Naive thymus-derived CD4-positive, alpha-beta T cell (primary cell): ENCODE data around the gene RNF144A. TPM values are rescaled to one million over a fixed set of nuclear protein-coding genes. Genes with fewer than 3 reads are reported as not detected.

Experiments used
- ATAC-seq: fragments of 150-1000 bp; cut with Tn5 transposase; 2 replicates; pipeline ENCODE4 v1.10.0; 2021; ENCODE audit warnings: mild to moderate bottlenecking, moderate library complexity
- CTCF ChIA-PET: fragments of 350-600 bp; sonication (Branson Sonifier 250); formaldehyde crosslinking; loops from one replicate; lab custom pipeline; 2021; ENCODE audit warnings: antibody characterized with exemption; lab: Charles Lee
- POLR2A ChIA-PET: fragments of 350-600 bp; sonication (Branson Sonifier 250); formaldehyde crosslinking; loops from one replicate; lab custom pipeline; 2021; ENCODE audit warnings: antibody characterized with exemption, inconsistent platforms; lab: Charles Lee
- DNase-seq, 9 donors: peaks; one replicate each; pipeline versions ENCODE4 v3.0.0 to v3.0.0-alpha.2; 2020 to 2022; ENCODE audit warnings: mixed read lengths in 1 of 9
- H3K27ac ChIP-seq: one replicate; pipeline ENCODE4 v1.7.0; 2013; ENCODE audit warnings: mild to moderate bottlenecking, low read depth, low read length, moderate library complexity
- H3K27me3 ChIP-seq, 2 donors: one replicate each; pipeline ENCODE4 v1.7.0; 2013; ENCODE audit warnings: low read length in 2 of 2, mild to moderate bottlenecking in 2 of 2, moderate library complexity in 2 of 2; ENCODE audit not compliant: control insufficient read depth in 2 of 2, insufficient read depth in 2 of 2
- H3K36me3 ChIP-seq, 3 experiments: 1 replicate in 2 of 3; 2 replicates in 1 of 3; pipeline ENCODE4 v1.7.0; 2013; ENCODE audit warnings: low read length in 3 of 3, mild to moderate bottlenecking in 3 of 3, moderate library complexity in 1 of 3; ENCODE audit not compliant: insufficient read depth in 3 of 3, control insufficient read depth in 2 of 3
- H3K4me1 ChIP-seq, 2 donors: one replicate each; pipeline ENCODE4 v1.7.0; 2013; ENCODE audit warnings: low read length in 2 of 2, mild to moderate bottlenecking in 2 of 2, moderate library complexity in 1 of 2; ENCODE audit not compliant: control insufficient read depth in 2 of 2, insufficient read depth in 2 of 2
- H3K4me3 ChIP-seq: 2 replicates; pipeline ENCODE4 v1.7.0; 2013; ENCODE audit warnings: mild to moderate bottlenecking, low read length
- H3K9me3 ChIP-seq, 3 experiments: 1 replicate in 2 of 3; 2 replicates in 1 of 3; pipeline ENCODE4 v1.7.0; 2013; ENCODE audit warnings: low read length in 3 of 3; ENCODE audit not compliant: control insufficient read depth in 2 of 3
- H3K27ac Mint-ChIP-seq, 9 donors: one replicate each; pipeline ENCODE4 v1.8.0; 2020 to 2022; ENCODE audit warnings: mixed read lengths in 9 of 9, mild to moderate bottlenecking in 8 of 9, moderate library complexity in 5 of 9, inconsistent platforms in 2 of 9
- H3K27me3 Mint-ChIP-seq, 5 donors: one replicate each; pipeline ENCODE4 v1.8.0; 2021 to 2022; ENCODE audit warnings: mixed read lengths in 5 of 5, mild to moderate bottlenecking in 1 of 5
- H3K36me3 Mint-ChIP-seq, 5 donors: one replicate each; pipeline ENCODE4 v1.8.0; 2020 to 2022; ENCODE audit warnings: mixed read lengths in 5 of 5, mild to moderate bottlenecking in 3 of 5, inconsistent platforms in 1 of 5
- H3K4me1 Mint-ChIP-seq, 7 donors: one replicate each; pipeline ENCODE4 v1.8.0; 2020 to 2022; ENCODE audit warnings: mixed read lengths in 7 of 7, mild to moderate bottlenecking in 3 of 7, inconsistent platforms in 1 of 7
- H3K4me3 Mint-ChIP-seq, 10 donors: one replicate each; pipeline ENCODE4 v1.8.0; 2020 to 2022; ENCODE audit warnings: mild to moderate bottlenecking in 10 of 10, mixed read lengths in 10 of 10, moderate library complexity in 6 of 10, inconsistent platforms in 2 of 10
- H3K9me3 Mint-ChIP-seq, 11 donors: one replicate each; pipeline ENCODE4 v1.8.0; 2020 to 2022; ENCODE audit warnings: mixed read lengths in 11 of 11, mild to moderate bottlenecking in 4 of 11, inconsistent platforms in 1 of 11, moderate library complexity in 1 of 11
- intact Hi-C, 2 donors: fragments of 100-400 bp; cut with micrococcal nuclease; formaldehyde crosslinking; loops; one replicate each; pipeline ENCODE4 v1.15.1; 2023
- polyA plus RNA-seq, 2 donors: library from polyadenylated mRNA; unstranded; fragments of 300-500 nt; fragmentation: Illumina TruSeq; gene quantifications; one replicate each; pipeline ENCODE4 v1.2.3, GENCODE V29; 2021
- total RNA-seq, 6 experiments: library from RNA in 5 of 6; stranded (reverse) in 5 of 6; gene quantifications; 1 replicate in 5 of 6; 2 replicates in 1 of 6; pipeline ENCODE4 v1.2.3 and lab custom pipeline; 2021 to 2026

RNF144A gene
- total and polyA plus RNA-seq, 7 experiments from 2014 or later: 21.2 to 74.4 (median 56.3) TPM

DNA sequence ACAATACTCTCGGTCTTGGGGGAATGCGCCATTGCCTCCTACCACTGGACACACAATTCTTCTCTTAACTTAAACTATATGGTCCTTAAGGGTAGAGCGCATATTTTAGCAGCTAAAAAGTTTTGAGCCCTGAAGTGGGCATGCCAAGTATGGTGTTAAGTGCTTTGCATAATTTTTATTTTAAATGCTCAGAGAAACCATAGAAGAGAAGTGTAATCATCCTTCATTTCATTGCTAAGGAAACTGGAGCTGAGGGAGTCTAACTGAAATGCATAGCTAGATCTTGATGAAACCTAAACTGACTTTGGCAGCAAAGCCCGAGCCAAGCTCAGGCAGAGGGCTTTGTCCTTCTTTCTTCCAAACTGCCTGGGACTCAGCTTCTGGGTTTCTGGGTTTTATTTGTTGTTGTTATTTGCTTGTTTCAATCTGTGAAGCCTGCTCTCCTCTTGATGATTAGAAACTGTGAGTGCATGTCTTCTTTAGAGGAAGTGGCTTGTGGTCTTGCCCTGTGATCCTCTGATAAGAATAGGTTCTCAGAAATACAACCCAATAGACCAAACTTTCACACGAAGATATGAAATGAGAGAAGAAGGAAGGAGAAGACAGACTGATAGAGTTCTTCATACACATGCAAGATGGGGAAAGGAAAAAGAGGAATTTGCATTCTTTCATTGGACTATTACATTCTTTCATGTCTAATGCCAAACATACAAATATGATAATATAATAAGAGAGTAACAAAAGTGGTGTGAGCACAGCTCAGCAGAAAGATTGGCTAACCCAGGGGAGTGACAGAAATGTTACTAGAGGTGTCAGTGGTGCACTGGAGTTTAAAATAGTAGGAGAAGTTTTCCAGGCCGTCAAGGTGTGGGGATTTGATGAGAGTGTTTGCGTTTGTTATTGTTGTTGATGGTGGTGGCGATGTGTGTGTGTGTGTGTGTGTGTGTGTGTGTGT, 7.5 kb upstream of the RNF144A start:
- Mint-ChIP-seq H3K27ac (peak overlapping the region; percentile 85 to 99 (median 92)), H3K9me3 (peaks cover 0 to 8% (median 0%) of the 10 kb centered on the region in 11 donors), H3K4me1 (peaks cover 61 to 97% (median 93%) of the 10 kb centered on the region in 7 donors), H3K4me3 (peak overlapping the region; percentile 68 to 85 (median 80)), H3K36me3 (peaks cover 0 to 78% (median 0%) of the 10 kb centered on the region in 5 donors), H3K27me3 (peaks cover 0 to 12% (median 0%) of the 10 kb centered on the region in 5 donors)
- no peaks in the 10 kb centered on the region for H3K9me3 ChIP-seq
- ATAC-seq: peak; percentile 84
- ChIA-PET POLR2A (interaction anchor here (0.7 to 9.1 kb wide), 12 partner anchors 10 to 1773 kb away, joined by 3 to 81 read pairs (median 6); partner anchors contain the start of genes CMPK2, ID2, RNF144A and RSAD2), CTCF (interaction anchor here (0.7 to 2.8 kb wide), 6 partner anchors 11 to 104 kb away, joined by 3 to 19 read pairs (median 4); no protein-coding TSS in a partner anchor)
- intact Hi-C loops: loop anchor here (1.0 to 10.0 kb wide), 7 partner anchors 8 to 1773 kb away; partner anchors contain the start of genes ID2 (in 2 of the 2), RNF144A (in 2 of the 2), RSAD2 (in 2 of the 2) and CMPK2 (in 1 of the 2)
- no peaks in the 10 kb centered on the region for H3K36me3 ChIP-seq
- H3K4me1 ChIP-seq: peaks cover 58 to 94% of the 10 kb centered on the region in 2 donors
- peak overlapping the region; percentile 85 for H3K27ac ChIP-seq
- no peaks in the 10 kb centered on the region for H3K27me3 ChIP-seq
- DNase-seq: peak in 7 of 9 donors; percentile 70 to 84 (median 80)
- H3K4me3 ChIP-seq: peak overlapping the region; percentile 17

- peaks cover 0 to 77% (median 0%) of the 10 kb centered on the region in 5 donors for H3K36me3 Mint-ChIP-seq
- ATAC-seq: no peak
- H3K27me3 ChIP-seq: no peaks in the 10 kb centered on the region
- peak overlapping the region; percentile 62 to 99 (median 92) for H3K27ac Mint-ChIP-seq
- DNase-seq: no peak
- POLR2A ChIA-PET: interaction anchor here (0.6 to 9.1 kb wide), 8 partner anchors 8 to 1770 kb away, joined by 3 to 81 read pairs (median 6); partner anchors contain the start of genes CMPK2, ID2, RNF144A and RSAD2
- H3K4me3 Mint-ChIP-seq: peak overlapping the region; percentile 56 to 81 (median 73)
- intact Hi-C loops: loop anchor here (5.0 to 10.0 kb wide), 2 partner anchors 523 to 1771 kb away; partner anchors contain the start of gene ID2 (in 2 of the 2)
- H3K4me1 Mint-ChIP-seq: peaks cover 56 to 100% (median 97%) of the 10 kb centered on the region in 7 donors
- H3K36me3 ChIP-seq: no peaks in the 10 kb centered on the region
- peak overlapping the region; percentile 17 for H3K4me3 ChIP-seq
- peaks cover 0 to 24% (median 0%) of the 10 kb centered on the region in 5 donors for H3K27me3 Mint-ChIP-seq
- H3K9me3 ChIP-seq: no peaks in the 10 kb centered on the region
- H3K9me3 Mint-ChIP-seq: peaks cover 0 to 8% (median 0%) of the 10 kb centered on the region in 11 donors
- H3K4me1 ChIP-seq: peaks cover 58 to 95% of the 10 kb centered on the region in 2 donors
- CTCF ChIA-PET: interaction anchor here (0.6 to 2.8 kb wide), 4 partner anchors 10 to 34 kb away, joined by 3 to 19 read pairs (median 6); partner anchors contain the start of gene RSAD2
- H3K27ac ChIP-seq: peak overlapping the region; percentile 85
Measured at GRCh38 chr2:6911721-6912120, 5.5 kb upstream of the RNF144A start.

DNA sequence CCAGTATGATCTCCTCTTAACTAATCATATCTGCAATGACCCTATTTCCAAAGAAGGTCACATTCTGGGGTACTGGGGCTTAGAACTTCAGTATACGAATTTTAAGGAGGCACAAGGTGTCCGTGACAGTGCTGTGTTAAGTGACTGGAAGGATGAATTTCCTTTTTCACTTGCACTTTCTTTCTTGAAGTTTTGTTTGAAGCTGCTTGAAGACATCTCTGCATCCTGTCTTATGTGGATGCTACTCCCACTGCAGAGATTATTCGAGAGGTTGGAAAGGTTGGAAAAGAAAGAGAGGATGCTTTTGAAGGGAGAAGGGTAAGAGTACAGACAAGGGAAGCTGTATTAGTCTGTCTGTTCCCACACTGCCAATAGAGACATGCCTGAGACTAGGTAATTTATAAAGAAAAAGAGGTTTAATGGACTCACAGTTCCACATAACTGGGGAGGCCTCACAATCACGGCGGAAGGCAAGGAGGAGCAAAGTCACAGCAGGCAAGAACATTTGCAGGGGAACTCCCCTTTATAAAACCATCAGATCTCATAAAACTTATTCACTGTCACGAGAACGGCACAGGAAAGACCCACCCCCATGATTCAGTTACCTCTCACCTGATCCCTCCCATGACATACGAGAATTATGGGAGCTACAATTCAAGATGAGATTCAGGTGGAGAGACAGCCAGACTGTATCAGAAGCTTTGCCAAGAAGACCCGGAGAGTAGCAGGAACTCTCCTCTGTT, 3.6 kb upstream of the RNF144A start:
- Histone ChIP-seq H3K27ac (peak overlapping the region; percentile 85), H3K9me3 (no peaks in the 10 kb centered on the region), H3K36me3 (peaks cover 0 to 3% (median 0%) of the 10 kb centered on the region in 3 experiments), H3K4me1 (peaks cover 49 to 80% of the 10 kb centered on the region in 2 donors), H3K27me3 (no peaks in the 10 kb centered on the region), H3K4me3 (peak overlapping the region; percentile 19)
- Mint-ChIP-seq H3K4me3 (peak overlapping the region; percentile 68 to 88 (median 80)), H3K9me3 (peaks cover 0 to 1% (median 0%) of the 10 kb centered on the region in 11 donors), H3K4me1 (peaks cover 46 to 84% (median 79%) of the 10 kb centered on the region in 7 donors), H3K36me3 (peaks cover 0 to 58% (median under 1%) of the 10 kb centered on the region in 5 donors), H3K27ac (peak overlapping the region; percentile 84 to 99 (median 93)), H3K27me3 (peaks cover 0 to 24% (median 0%) of the 10 kb centered on the region in 5 donors)
- intact Hi-C loops: loop anchor here (1.0 to 10.0 kb wide), 3 partner anchors 16 to 1769 kb away; partner anchors contain the start of gene ID2 (in 2 of the 2)
- CTCF ChIA-PET: interaction anchor here (1.2 to 2.0 kb wide), 5 partner anchors 16 to 131 kb away, joined by 3 to 8 read pairs (median 4); no protein-coding TSS in a partner anchor
- POLR2A ChIA-PET: interaction anchor here (0.6 to 9.1 kb wide), 11 partner anchors 9 to 152 kb away, joined by 3 to 70 read pairs (median 4); partner anchors contain the start of gene RSAD2
- DNase-seq (peak in 8 of 9 donors; percentile 39 to 85 (median 74)), ATAC-seq (peak; percentile 33)

DNA sequence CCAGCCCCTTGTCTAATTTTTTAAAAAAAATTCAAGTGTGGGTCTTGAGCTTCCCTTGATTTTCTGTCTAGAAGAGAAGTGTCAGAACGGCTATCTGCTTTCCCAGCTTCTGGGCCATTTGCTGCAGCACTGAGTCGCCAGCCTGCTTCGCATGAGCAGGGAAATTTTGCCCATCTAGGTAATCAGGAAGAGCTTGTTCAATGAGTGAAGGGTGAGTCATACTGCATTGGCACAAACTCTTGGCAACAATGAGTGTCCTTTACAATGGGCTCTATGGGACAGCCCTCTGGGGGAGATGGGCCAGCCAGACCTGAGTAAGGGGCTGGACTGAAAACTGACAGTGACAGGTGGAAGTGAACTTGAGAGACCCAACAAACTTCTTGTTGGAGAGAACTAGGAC, 2.4 kb upstream of the RNF144A start:
- DNase-seq: peak in 1 of 9 donors; percentile 20
- Mint-ChIP-seq H3K4me1 (peaks cover 45 to 84% (median 79%) of the 10 kb centered on the region in 7 donors), H3K27me3 (peaks cover 0 to 26% (median 0%) of the 10 kb centered on the region in 5 donors), H3K9me3 (peaks cover 0 to 12% (median 2%) of the 10 kb centered on the region in 11 donors), H3K27ac (peak overlapping the region; percentile 74 to 99 (median 93)), H3K4me3 (peak overlapping the region; percentile 29 to 80 (median 62)), H3K36me3 (peaks cover 0 to 59% (median 10%) of the 10 kb centered on the region in 5 donors)
- no peaks in the 10 kb centered on the region for H3K27me3 ChIP-seq
- H3K9me3 ChIP-seq: no peaks in the 10 kb centered on the region
- no peak overlapping the region for H3K4me3 ChIP-seq
- POLR2A ChIA-PET: interaction anchor here (1.4 to 9.1 kb wide), 5 partner anchors 10 to 144 kb away, joined by 3 to 70 read pairs (median 9); partner anchors contain the start of gene RSAD2
- CTCF ChIA-PET: interaction anchor here (0.6 to 5.0 kb wide), 4 partner anchors 14 to 99 kb away, joined by 3 to 39 read pairs (median 3); no protein-coding TSS in a partner anchor
- no peak for ATAC-seq
- H3K36me3 ChIP-seq: peaks cover 0 to 3% (median 0%) of the 10 kb centered on the region in 3 experiments
- peaks cover 49 to 83% of the 10 kb centered on the region in 2 donors for H3K4me1 ChIP-seq
- intact Hi-C loops: loop anchor here (5.0 to 10.0 kb wide), 3 partner anchors 127 to 1767 kb away; partner anchors contain the start of gene ID2 (in 2 of the 2)
- peak overlapping the region; percentile 85 for H3K27ac ChIP-seq

- ChIA-PET POLR2A (interaction anchor here (0.7 to 9.1 kb wide), 9 partner anchors 7 to 143 kb away, joined by 3 to 81 read pairs (median 4); partner anchors contain the start of gene RSAD2), CTCF (interaction anchor here (0.6 to 5.0 kb wide), 8 partner anchors 8 to 130 kb away, joined by 3 to 39 read pairs (median 4); no protein-coding TSS in a partner anchor)
- Mint-ChIP-seq H3K4me3 (peak overlapping the region; percentile 32 to 80 (median 50)), H3K27me3 (peaks cover 0 to 26% (median 0%) of the 10 kb centered on the region in 5 donors), H3K9me3 (peaks cover 0 to 12% (median 2%) of the 10 kb centered on the region in 11 donors), H3K4me1 (peaks cover 41 to 84% (median 79%) of the 10 kb centered on the region in 7 donors), H3K27ac (peak overlapping the region; percentile 3 to 99 (median 93)), H3K36me3 (peaks cover 0 to 58% (median 10%) of the 10 kb centered on the region in 5 donors)
- DNase-seq (no peak), ATAC-seq (no peak)
- Histone ChIP-seq H3K27ac (peak overlapping the region; percentile 85), H3K4me3 (no peak overlapping the region), H3K4me1 (peaks cover 43 to 83% of the 10 kb centered on the region in 2 donors), H3K9me3 (no peaks in the 10 kb centered on the region), H3K27me3 (no peaks in the 10 kb centered on the region), H3K36me3 (peaks cover 0 to 3% (median 0%) of the 10 kb centered on the region in 3 experiments)
- intact Hi-C loops: loop anchor here in 1 of 2 donors (5.0 to 10.0 kb wide), 2 partner anchors 127 to 519 kb away; no protein-coding TSS in a partner anchor
Measured at GRCh38 chr2:6915399-6915798, 1.8 kb upstream of the RNF144A start.
